ENCODE measurements around the gene OR8A1.
"Not testable (repeated sequence)": the region's sequence is repeated elsewhere in the genome, so short reads cannot be mapped to it uniquely, and the experiment has no call there.

OR8A1 gene

GRCh38 chr11:124591430-124591829, 21.6 kb downstream of the OR8A1 start:
- TF ChIP-seq CTCF (conservative IDR thresholded peaks at IDR 0.05): no peak
- H3K27ac ChIP-seq: no peak overlapping the region

GRCh38 chr11:124592627-124593026, 22.8 kb downstream of the OR8A1 start:
- no peak for TF ChIP-seq CTCF (conservative IDR thresholded peaks at IDR 0.05)
- H3K27ac ChIP-seq: no peak overlapping the region

- TF ChIP-seq CTCF (conservative IDR thresholded peaks at IDR 0.05): no peak
These were observed 25.5 kb downstream of the OR8A1 start for GRCh38 chr11:124595302-124595701.

GRCh38 chr11:124597626-124598025, 27.8 kb downstream of the OR8A1 start:
- no peak for TF ChIP-seq CTCF (conservative IDR thresholded peaks at IDR 0.05)
- no peak overlapping the region for H3K27ac ChIP-seq

More at GRCh38 chr11:124595302-124595701, 25.5 kb downstream of the OR8A1 start:
- no peak overlapping the region for H3K27ac ChIP-seq

GRCh38 chr11:124600621-124601320, 31.0 kb downstream of the OR8A1 start:
- no peak for TF ChIP-seq CTCF (conservative IDR thresholded peaks at IDR 0.05)
- no peak overlapping the region for H3K27ac ChIP-seq

- H3K27ac ChIP-seq: no peak overlapping the region
- TF ChIP-seq CTCF (conservative IDR thresholded peaks at IDR 0.05): no peak
These were observed 32.4 kb downstream of the OR8A1 start for GRCh38 chr11:124602193-124602592.

- not testable (repeated sequence) for H3K27ac ChIP-seq
These were observed 32.9 kb downstream of the OR8A1 start for GRCh38 chr11:124602723-124603122.

- H3K27ac ChIP-seq: no peak overlapping the region
These were observed 35.9 kb downstream of the OR8A1 start for GRCh38 chr11:124605719-124606118.

More at GRCh38 chr11:124605719-124606118, 35.9 kb downstream of the OR8A1 start:
- TF ChIP-seq CTCF (conservative IDR thresholded peaks at IDR 0.05): no peak

Measured in VCaP (cell line).